ENCODE data around the gene CYP4F11.
"Not testable (repeated sequence)": the region's sequence is repeated elsewhere in the genome, so short reads cannot be mapped to it uniquely, and the experiment has no call there.

Gene CYP4F11

GRCh38 chr19:15934332-15935078 lies at the start of gene CYP4F11:
Gene CYP4F11, minus strand, starts transcription at chr19:15934529. Its CDS starts 121 bp downstream, at chr19:15934408.
- Histone ChIP-seq H3K36me3 (ENCODE audit: control insufficient read depth, insufficient read depth, low read length) (no peaks in the 10 kb centered on the region), H3K9me3 (ENCODE audit: control insufficient read depth, insufficient read depth, low read length) (no peaks in the 10 kb centered on the region), H3K9ac (ENCODE audit: low read depth, low read length) (no peak within 1 kb of the TSS), H3K4me1 (ENCODE audit: control insufficient read depth, insufficient read depth, low read length) (no peaks in the 10 kb centered on the region), H3K4me3 (ENCODE audit: low read depth, low read length) (no peak within 1 kb of the TSS), H3K27me3 (ENCODE audit: control insufficient read depth, insufficient read depth, low read length) (peaks cover 54% of the 10 kb centered on the region)

DNA sequence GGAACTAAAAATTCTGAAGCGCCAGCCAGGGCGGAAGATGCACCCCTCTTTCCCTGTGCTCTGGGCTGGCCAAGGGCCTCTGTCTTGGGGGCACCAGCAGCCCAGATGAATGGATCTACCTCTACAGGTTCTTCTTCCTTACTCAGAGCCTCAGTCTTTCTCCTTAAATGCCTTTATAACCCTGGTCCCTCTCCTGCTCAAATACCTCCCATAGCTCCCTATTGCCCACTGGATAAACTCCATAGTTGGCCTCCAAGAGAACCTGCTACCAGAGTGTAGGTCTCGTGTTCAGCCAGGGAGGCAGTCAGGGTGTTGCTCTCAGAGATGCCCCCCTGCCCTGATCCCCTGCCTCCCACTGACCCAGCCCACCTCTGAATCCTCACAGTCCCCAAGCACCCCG lies 45.0 kb upstream of the CYP4F11 start:
- Histone ChIP-seq H3K9me3 (ENCODE audit: control insufficient read depth, insufficient read depth, low read length) (no peaks in the 10 kb centered on the region), H3K9ac (ENCODE audit: low read depth, low read length) (no peak overlapping the region), H3K4me3 (ENCODE audit: low read depth, low read length) (no peak overlapping the region), H3K27me3 (ENCODE audit: control insufficient read depth, insufficient read depth, low read length) (no peaks in the 10 kb centered on the region), H3K4me1 (ENCODE audit: control insufficient read depth, insufficient read depth, low read length) (no peaks in the 10 kb centered on the region), H3K36me3 (ENCODE audit: control insufficient read depth, insufficient read depth, low read length) (no peaks in the 10 kb centered on the region)

- Histone ChIP-seq H3K27me3 (ENCODE audit: control insufficient read depth, insufficient read depth, low read length) (no peaks in the 10 kb centered on the region), H3K4me3 (ENCODE audit: low read depth, low read length) (no peak overlapping the region), H3K9me3 (ENCODE audit: control insufficient read depth, insufficient read depth, low read length) (no peaks in the 10 kb centered on the region), H3K9ac (ENCODE audit: low read depth, low read length) (no peak overlapping the region), H3K4me1 (ENCODE audit: control insufficient read depth, insufficient read depth, low read length) (no peaks in the 10 kb centered on the region), H3K36me3 (ENCODE audit: control insufficient read depth, insufficient read depth, low read length) (no peaks in the 10 kb centered on the region)
Observed at GRCh38 chr19:15977690-15978089, 43.4 kb upstream of the CYP4F11 start.

DNA sequence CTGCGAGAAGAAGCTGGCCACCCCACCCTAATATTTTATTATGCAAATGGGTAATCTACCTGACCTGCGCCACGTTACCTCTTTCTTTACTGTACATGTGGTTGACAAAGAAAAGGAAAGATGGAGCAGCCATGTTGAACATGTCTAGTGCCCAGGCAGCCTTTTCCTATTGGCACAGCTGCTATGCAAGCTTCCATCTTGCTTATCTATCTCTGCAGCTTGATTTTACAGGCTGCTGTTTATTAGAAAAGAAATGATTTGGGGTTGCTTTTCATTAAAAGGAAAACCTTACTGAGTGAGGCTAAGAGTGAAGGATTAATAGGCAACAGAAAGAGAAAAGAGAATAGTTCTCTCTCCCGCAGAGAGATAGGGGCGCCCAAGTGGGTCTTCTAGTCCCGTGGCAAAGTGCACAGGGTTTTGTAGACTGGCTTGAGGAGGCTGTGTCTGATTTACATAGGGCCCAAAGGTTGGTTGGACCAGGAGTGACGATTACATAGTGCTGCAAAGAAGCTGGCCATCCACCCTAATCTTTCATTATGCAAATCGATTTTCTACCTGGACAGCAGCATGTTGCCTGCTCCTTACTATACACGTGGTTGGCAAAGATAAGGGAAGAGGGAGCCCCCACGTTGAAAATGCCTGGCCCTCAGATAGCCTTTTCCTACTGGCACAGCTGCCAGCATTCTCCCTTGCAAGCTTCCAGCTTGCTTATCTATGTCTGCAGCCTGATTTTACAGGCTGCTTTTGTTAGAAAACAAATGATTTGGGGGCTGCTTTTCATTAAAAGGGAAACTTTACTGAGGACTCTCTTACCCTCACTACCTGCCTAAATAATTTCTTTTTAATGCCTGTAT lies 42.7 kb upstream of the CYP4F11 start:
- H3K4me3 ChIP-seq (ENCODE audit: low read depth, low read length), result no peak overlapping the region
- no peaks in the 10 kb centered on the region for H3K9me3 ChIP-seq (ENCODE audit: control insufficient read depth, insufficient read depth, low read length)
- H3K36me3 ChIP-seq (ENCODE audit: control insufficient read depth, insufficient read depth, low read length), result no peaks in the 10 kb centered on the region
- no peaks in the 10 kb centered on the region for H3K27me3 ChIP-seq (ENCODE audit: control insufficient read depth, insufficient read depth, low read length)
- H3K9ac ChIP-seq (ENCODE audit: low read depth, low read length), result no peak overlapping the region
- H3K4me1 ChIP-seq (ENCODE audit: control insufficient read depth, insufficient read depth, low read length), result no peaks in the 10 kb centered on the region

DNA sequence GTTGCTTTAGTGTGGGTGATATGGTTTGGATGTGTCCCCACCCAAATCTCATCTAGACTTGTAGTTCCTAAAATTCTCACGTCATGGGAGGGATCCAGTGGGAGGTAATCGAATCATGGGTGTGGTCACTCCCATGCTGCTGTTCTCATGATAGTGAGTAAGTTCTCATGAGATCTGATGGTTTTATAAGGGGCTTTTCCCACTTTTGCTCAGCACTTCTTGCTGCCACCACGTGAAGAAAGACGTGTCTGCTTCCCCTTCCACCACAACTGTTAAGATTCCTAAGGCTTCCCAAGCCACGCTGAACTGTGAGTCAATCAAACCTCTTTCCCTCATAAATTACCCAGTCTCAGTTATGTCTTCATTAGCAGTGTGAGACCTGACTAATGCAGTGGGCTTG lies 40.5 kb upstream of the CYP4F11 start:
- Histone ChIP-seq H3K4me3 (ENCODE audit: low read depth, low read length) (no peak overlapping the region), H3K27me3 (ENCODE audit: control insufficient read depth, insufficient read depth, low read length) (no peaks in the 10 kb centered on the region), H3K4me1 (ENCODE audit: control insufficient read depth, insufficient read depth, low read length) (no peaks in the 10 kb centered on the region), H3K9ac (ENCODE audit: low read depth, low read length) (no peak overlapping the region), H3K36me3 (ENCODE audit: control insufficient read depth, insufficient read depth, low read length) (no peaks in the 10 kb centered on the region), H3K9me3 (ENCODE audit: control insufficient read depth, insufficient read depth, low read length) (no peaks in the 10 kb centered on the region)

GRCh38 chr19:15972043-15972442 lies 37.7 kb upstream of the CYP4F11 start:
- H3K4me3 ChIP-seq (ENCODE audit: low read depth, low read length); H3K4me1 ChIP-seq (ENCODE audit: control insufficient read depth, insufficient read depth, low read length); H3K36me3 ChIP-seq (ENCODE audit: control insufficient read depth, insufficient read depth, low read length); H3K9me3 ChIP-seq (ENCODE audit: control insufficient read depth, insufficient read depth, low read length); H3K27me3 ChIP-seq (ENCODE audit: control insufficient read depth, insufficient read depth, low read length); H3K9ac ChIP-seq (ENCODE audit: low read depth, low read length): not testable (repeated sequence)

DNA sequence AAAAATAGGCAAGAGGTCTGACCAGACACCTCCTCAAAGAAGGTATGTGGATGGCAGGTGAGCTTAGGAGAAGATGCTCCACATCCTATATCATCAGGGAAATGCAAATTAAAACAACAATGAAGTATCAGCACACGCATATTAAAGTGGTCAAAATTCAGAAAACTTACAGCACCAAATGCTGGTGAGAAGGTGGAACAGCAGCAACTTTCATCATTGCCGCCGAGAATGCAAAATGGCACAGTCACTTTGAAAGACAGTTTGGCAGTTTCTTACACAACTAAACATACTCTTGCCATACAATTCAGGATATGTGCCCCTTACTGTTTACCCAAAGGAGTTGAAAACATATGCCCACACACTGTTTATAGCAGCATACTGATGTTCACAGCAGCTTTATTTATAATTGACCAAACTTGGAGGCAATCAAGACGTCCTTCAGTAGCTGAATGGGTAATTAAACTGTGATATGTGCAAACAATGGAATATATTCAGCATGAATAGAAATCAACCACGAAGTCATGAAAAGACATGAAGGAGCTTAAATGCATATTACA lies 37.0 kb upstream of the CYP4F11 start:
- Histone ChIP-seq H3K9ac (ENCODE audit: low read depth, low read length) (no peak overlapping the region), H3K4me3 (ENCODE audit: low read depth, low read length) (no peak overlapping the region), H3K27me3 (ENCODE audit: control insufficient read depth, insufficient read depth, low read length) (no peaks in the 10 kb centered on the region), H3K4me1 (ENCODE audit: control insufficient read depth, insufficient read depth, low read length) (no peaks in the 10 kb centered on the region), H3K36me3 (ENCODE audit: control insufficient read depth, insufficient read depth, low read length) (no peaks in the 10 kb centered on the region), H3K9me3 (ENCODE audit: control insufficient read depth, insufficient read depth, low read length) (no peaks in the 10 kb centered on the region)

DNA sequence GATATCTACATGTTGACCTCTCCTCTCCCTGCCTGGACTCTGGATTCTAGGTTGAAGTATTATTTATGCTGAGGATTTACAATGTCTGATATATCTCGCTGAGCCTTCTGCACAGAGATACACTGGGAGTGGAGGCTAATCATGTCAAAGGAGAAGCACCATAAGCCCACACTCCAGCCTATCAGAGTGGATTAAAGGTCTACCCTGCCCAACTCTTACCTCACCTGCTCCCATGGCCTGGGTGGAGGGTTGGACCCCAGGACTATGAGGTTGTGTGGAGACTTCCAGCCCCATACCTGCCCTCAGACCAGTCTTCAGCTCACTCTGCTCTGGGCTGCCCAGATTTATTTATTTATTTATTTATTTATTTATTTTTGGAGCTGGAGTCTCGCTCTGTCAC lies 29.9 kb upstream of the CYP4F11 start:
- H3K4me3 ChIP-seq (ENCODE audit: low read depth, low read length), result no peak overlapping the region
- no peaks in the 10 kb centered on the region for H3K27me3 ChIP-seq (ENCODE audit: control insufficient read depth, insufficient read depth, low read length)
- no peak overlapping the region for H3K9ac ChIP-seq (ENCODE audit: low read depth, low read length)
- no peaks in the 10 kb centered on the region for H3K36me3 ChIP-seq (ENCODE audit: control insufficient read depth, insufficient read depth, low read length)
- H3K9me3 ChIP-seq (ENCODE audit: control insufficient read depth, insufficient read depth, low read length), result no peaks in the 10 kb centered on the region
- no peaks in the 10 kb centered on the region for H3K4me1 ChIP-seq (ENCODE audit: control insufficient read depth, insufficient read depth, low read length)

- no peak overlapping the region for H3K9ac ChIP-seq (ENCODE audit: low read depth, low read length)
- no peaks in the 10 kb centered on the region for H3K4me1 ChIP-seq (ENCODE audit: control insufficient read depth, insufficient read depth, low read length)
- H3K27me3 ChIP-seq (ENCODE audit: control insufficient read depth, insufficient read depth, low read length), result no peaks in the 10 kb centered on the region
- no peaks in the 10 kb centered on the region for H3K36me3 ChIP-seq (ENCODE audit: control insufficient read depth, insufficient read depth, low read length)
- no peaks in the 10 kb centered on the region for H3K9me3 ChIP-seq (ENCODE audit: control insufficient read depth, insufficient read depth, low read length)
- no peak overlapping the region for H3K4me3 ChIP-seq (ENCODE audit: low read depth, low read length)
Observed at GRCh38 chr19:15962319-15962718, 28.0 kb upstream of the CYP4F11 start.

- Histone ChIP-seq H3K4me1 (ENCODE audit: control insufficient read depth, insufficient read depth, low read length) (no peaks in the 10 kb centered on the region), H3K9me3 (ENCODE audit: control insufficient read depth, insufficient read depth, low read length) (no peaks in the 10 kb centered on the region), H3K36me3 (ENCODE audit: control insufficient read depth, insufficient read depth, low read length) (no peaks in the 10 kb centered on the region), H3K4me3 (ENCODE audit: low read depth, low read length) (no peak overlapping the region), H3K27me3 (ENCODE audit: control insufficient read depth, insufficient read depth, low read length) (no peaks in the 10 kb centered on the region), H3K9ac (ENCODE audit: low read depth, low read length) (no peak overlapping the region)
Observed at GRCh38 chr19:15954820-15955219, 20.5 kb upstream of the CYP4F11 start.

- Histone ChIP-seq H3K4me3 (ENCODE audit: low read depth, low read length) (no peak within 1 kb of the TSS), H3K27me3 (ENCODE audit: control insufficient read depth, insufficient read depth, low read length) (no peaks in the 10 kb centered on the region), H3K9ac (ENCODE audit: low read depth, low read length) (no peak within 1 kb of the TSS), H3K4me1 (ENCODE audit: control insufficient read depth, insufficient read depth, low read length) (no peaks in the 10 kb centered on the region), H3K9me3 (ENCODE audit: control insufficient read depth, insufficient read depth, low read length) (no peaks in the 10 kb centered on the region), H3K36me3 (ENCODE audit: control insufficient read depth, insufficient read depth, low read length) (no peaks in the 10 kb centered on the region)
Observed at GRCh38 chr19:15948223-15949058, 14.1 kb upstream of the CYP4F11 start, which contains the start of gene OR10H4. Gene OR10H4, plus strand, starts transcription at chr19:15949008. Its CDS starts 0 bp downstream, at chr19:15949008.

Measured in iPS-15b (cell line).